Duodenal mucosa (tissue), 2 donors: ENCODE results near the gene DNTTIP2.

Experiments
- H3K27ac ChIP-seq: one replicate; pipeline ENCODE4 v1.7.0; 2013; ENCODE audit warnings: low read depth, low read length
- H3K27me3 ChIP-seq, 2 donors: one replicate each; pipeline ENCODE4 v1.7.0; 2013; ENCODE audit warnings: low read length in 2 of 2, control low read depth in 1 of 2; ENCODE audit not compliant: insufficient read depth in 2 of 2, control insufficient read depth in 1 of 2
- H3K36me3 ChIP-seq, 2 donors: one replicate each; pipeline ENCODE4 v1.7.0; 2013; ENCODE audit warnings: low read length in 2 of 2, control low read depth in 1 of 2; ENCODE audit not compliant: insufficient read depth in 2 of 2, control insufficient read depth in 1 of 2
- H3K4me1 ChIP-seq, 2 donors: one replicate each; pipeline ENCODE4 v1.7.0; 2013; ENCODE audit warnings: low read length in 2 of 2, control low read depth in 1 of 2; ENCODE audit not compliant: insufficient read depth in 2 of 2, control insufficient read depth in 1 of 2
- H3K4me3 ChIP-seq, 2 donors: one replicate each; pipeline ENCODE4 v1.7.0; 2013; ENCODE audit warnings: low read length in 2 of 2, low read depth in 1 of 2
- H3K9ac ChIP-seq, 2 donors: one replicate each; pipeline ENCODE4 v1.7.0; 2013; ENCODE audit warnings: low read length in 2 of 2, low read depth in 1 of 2
- H3K9me3 ChIP-seq, 2 donors: one replicate each; pipeline ENCODE4 v1.7.0; 2013; ENCODE audit warnings: low read length in 2 of 2, control low read depth in 1 of 2; ENCODE audit not compliant: control insufficient read depth in 1 of 2

DNTTIP2 gene

GRCh38 chr1:93906480-93906879, 27.5 kb upstream of the DNTTIP2 start:
- H3K27ac ChIP-seq = no peak overlapping the region
- peaks cover 31 to 35% of the 10 kb centered on the region in 2 donors for H3K4me1 ChIP-seq
- H3K36me3 ChIP-seq = no peaks in the 10 kb centered on the region
- H3K9me3 ChIP-seq = no peaks in the 10 kb centered on the region
- H3K27me3 ChIP-seq = no peaks in the 10 kb centered on the region
- H3K9ac ChIP-seq = no peak overlapping the region
- peak overlapping the region in 1 of 2 donors; percentile 19 for H3K4me3 ChIP-seq

GRCh38 chr1:93905734-93906133, 26.7 kb upstream of the DNTTIP2 start:
- Histone ChIP-seq H3K36me3 (peaks cover 3% of the 10 kb centered on the region in 2 donors), H3K27me3 (no peaks in the 10 kb centered on the region), H3K4me3 (no peak overlapping the region), H3K27ac (no peak overlapping the region), H3K9me3 (no peaks in the 10 kb centered on the region), H3K9ac (no peak overlapping the region), H3K4me1 (peaks cover 31 to 35% of the 10 kb centered on the region in 2 donors)

GRCh38 chr1:93905051-93905450, 26.0 kb upstream of the DNTTIP2 start:
- no peak overlapping the region for H3K4me3 ChIP-seq
- no peak overlapping the region for H3K9ac ChIP-seq
- peaks cover 3 to 6% of the 10 kb centered on the region in 2 donors for H3K36me3 ChIP-seq
- no peaks in the 10 kb centered on the region for H3K27me3 ChIP-seq
- peaks cover 29 to 35% of the 10 kb centered on the region in 2 donors for H3K4me1 ChIP-seq
- no peaks in the 10 kb centered on the region for H3K9me3 ChIP-seq
- H3K27ac ChIP-seq = no peak overlapping the region

GRCh38 chr1:93904228-93904627, 25.2 kb upstream of the DNTTIP2 start:
- Histone ChIP-seq H3K4me1 (peaks cover 27 to 35% of the 10 kb centered on the region in 2 donors), H3K9me3 (no peaks in the 10 kb centered on the region), H3K27ac (no peak overlapping the region), H3K9ac (no peak overlapping the region), H3K36me3 (peaks cover 3 to 9% of the 10 kb centered on the region in 2 donors), H3K27me3 (no peaks in the 10 kb centered on the region), H3K4me3 (no peak overlapping the region)

- Histone ChIP-seq H3K4me3 (no peak overlapping the region), H3K4me1 (peaks cover 17 to 21% of the 10 kb centered on the region in 2 donors), H3K27ac (no peak overlapping the region), H3K9ac (no peak overlapping the region), H3K9me3 (no peaks in the 10 kb centered on the region), H3K36me3 (peaks cover 3 to 23% of the 10 kb centered on the region in 2 donors), H3K27me3 (no peaks in the 10 kb centered on the region)
Measured at GRCh38 chr1:93900723-93901504, 21.9 kb upstream of the DNTTIP2 start.

- Histone ChIP-seq H3K27ac (no peak overlapping the region), H3K4me1 (peaks cover 9 to 11% of the 10 kb centered on the region in 2 donors)
Measured at GRCh38 chr1:93899543-93900207, 20.7 kb upstream of the DNTTIP2 start.

GRCh38 chr1:93888900-93889299, 9.9 kb upstream of the DNTTIP2 start:
- Histone ChIP-seq H3K9ac (no peak overlapping the region), H3K27ac (no peak overlapping the region), H3K9me3 (no peaks in the 10 kb centered on the region), H3K27me3 (no peaks in the 10 kb centered on the region), H3K4me1 (no peaks in the 10 kb centered on the region), H3K4me3 (no peak overlapping the region), H3K36me3 (peaks cover 10 to 15% of the 10 kb centered on the region in 2 donors)

More at GRCh38 chr1:93899543-93900207, 20.7 kb upstream of the DNTTIP2 start:
- Histone ChIP-seq H3K36me3 (peaks cover 3 to 27% of the 10 kb centered on the region in 2 donors), H3K27me3 (no peaks in the 10 kb centered on the region), H3K9ac (no peak overlapping the region), H3K4me3 (no peak overlapping the region), H3K9me3 (no peaks in the 10 kb centered on the region)

- Histone ChIP-seq H3K36me3 (peaks cover 0 to 5% of the 10 kb centered on the region in 2 donors), H3K9me3 (no peaks in the 10 kb centered on the region), H3K27ac (no peak overlapping the region), H3K4me1 (peaks cover 12 to 14% of the 10 kb centered on the region in 2 donors), H3K4me3 (no peak overlapping the region), H3K27me3 (no peaks in the 10 kb centered on the region), H3K9ac (no peak overlapping the region)
Measured at GRCh38 chr1:93882269-93882668, 3.3 kb upstream of the DNTTIP2 start.

GRCh38 chr1:93880731-93881130, 1.7 kb upstream of the DNTTIP2 start:
- peaks cover 16 to 21% of the 10 kb centered on the region in 2 donors for H3K4me1 ChIP-seq
- H3K27me3 ChIP-seq = no peaks in the 10 kb centered on the region
- no peak overlapping the region for H3K4me3 ChIP-seq
- H3K36me3 ChIP-seq = peaks cover 0 to 15% of the 10 kb centered on the region in 2 donors
- H3K27ac ChIP-seq = no peak overlapping the region
- no peak overlapping the region for H3K9ac ChIP-seq
- H3K9me3 ChIP-seq = no peaks in the 10 kb centered on the region

GRCh38 chr1:93878501-93878888, 511 bp downstream of the DNTTIP2 start:
- Histone ChIP-seq H3K36me3 (peaks cover 15 to 37% of the 10 kb centered on the region in 2 donors), H3K9me3 (no peaks in the 10 kb centered on the region), H3K27me3 (no peaks in the 10 kb centered on the region), H3K27ac (peak overlapping the region; percentile 82), H3K9ac (peak overlapping the region; percentile 81 to 98), H3K4me1 (peaks cover 16 to 21% of the 10 kb centered on the region in 2 donors), H3K4me3 (peak overlapping the region; percentile 90 to 97)
